SIG-M5 treated with dmso at 0.1 percent for 504 hours (cell line): ENCODE measurements around the gene C1QL4.
A peak's percentile ranks its signal among the peaks of the same experiment; 100 is the strongest.
"Not testable (repeated sequence)": the region's sequence is repeated elsewhere in the genome, so short reads cannot be mapped to it uniquely, and the experiment has no call there.

Experiments used
- DNase-seq: peaks from one replicate; lab custom pipeline; 2025; ENCODE audit not compliant: unreplicated experiment; lab: John Stamatoyannopoulos, UW

C1QL4 gene

GRCh38 chr12:49334681-49335080, 2.3 kb downstream of the C1QL4 start:
- DNase-seq: no peak

GRCh38 chr12:49334226-49334625, 2.8 kb downstream of the C1QL4 start:
- DNase-seq: no peak

- not testable (repeated sequence) for DNase-seq
These were observed 3.2 kb downstream of the C1QL4 start for GRCh38 chr12:49333778-49334177.

DNA sequence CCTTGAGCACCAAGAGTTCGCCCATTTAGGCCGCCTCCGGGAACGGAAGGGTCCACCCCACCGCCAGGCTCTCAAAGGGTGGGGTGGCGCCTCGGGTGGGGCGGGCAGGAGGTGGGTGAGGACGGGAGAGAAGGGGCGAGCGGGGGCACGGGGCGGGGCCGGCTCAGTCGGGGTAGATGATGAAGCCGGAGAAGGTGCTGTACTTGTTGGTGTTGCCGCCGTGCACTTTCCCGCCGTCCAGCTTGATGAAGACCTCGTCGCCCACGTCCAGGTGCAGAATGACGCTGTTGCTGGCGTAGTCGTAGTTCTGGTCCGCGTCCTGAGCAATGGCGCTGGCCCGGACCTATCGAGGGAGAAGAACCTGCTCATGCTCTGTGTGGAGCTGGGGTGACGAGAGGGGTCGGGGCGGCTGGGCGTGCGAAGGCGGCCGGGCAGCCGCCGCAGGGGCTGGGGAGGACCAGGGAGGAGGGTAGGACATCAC, 4.1 kb downstream of the C1QL4 start:
- DNase-seq: no peak

GRCh38 chr12:49332441-49332861, 4.5 kb downstream of the C1QL4 start:
- DNase-seq: no peak

- peak; percentile 43 for DNase-seq
These were observed 5.4 kb downstream of the C1QL4 start for GRCh38 chr12:49331380-49332222.

DNA sequence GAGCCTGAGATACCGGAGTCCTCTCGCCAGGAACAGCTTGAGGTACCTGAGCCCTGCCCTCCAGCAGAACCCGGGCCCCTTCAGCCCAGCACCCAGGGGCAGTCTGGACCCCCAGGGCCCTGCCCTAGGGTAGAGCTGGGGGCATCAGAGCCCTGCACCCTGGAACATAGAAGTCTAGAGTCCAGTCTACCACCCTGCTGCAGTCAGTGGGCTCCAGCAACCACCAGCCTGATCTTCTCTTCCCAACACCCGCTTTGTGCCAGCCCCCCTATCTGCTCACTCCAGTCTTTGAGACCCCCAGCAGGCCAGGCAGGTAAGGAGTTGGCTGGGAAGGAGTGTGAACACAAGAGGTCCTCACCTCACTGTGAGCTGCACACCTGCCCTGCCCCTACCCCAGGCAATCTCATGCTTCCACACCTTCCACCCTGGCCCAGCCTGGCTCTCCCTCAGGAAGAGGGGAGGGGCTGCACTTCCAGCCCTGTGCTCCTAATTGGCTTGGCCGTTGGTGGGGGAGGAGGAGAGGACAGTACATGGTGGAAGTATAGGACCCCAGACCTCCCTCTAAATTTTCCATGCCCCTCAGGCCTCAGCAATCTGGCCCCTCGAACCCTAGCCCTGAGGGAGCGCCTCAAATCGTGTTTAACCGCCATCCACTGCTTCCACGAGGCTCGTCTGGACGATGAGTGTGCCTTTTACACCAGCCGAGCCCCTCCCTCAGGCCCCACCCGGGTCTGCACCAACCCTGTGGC, 6.2 kb downstream of the C1QL4 start:
- no peak for DNase-seq

GRCh38 chr12:49330032-49330619, 6.9 kb downstream of the C1QL4 start:
- no peak for DNase-seq

DNA sequence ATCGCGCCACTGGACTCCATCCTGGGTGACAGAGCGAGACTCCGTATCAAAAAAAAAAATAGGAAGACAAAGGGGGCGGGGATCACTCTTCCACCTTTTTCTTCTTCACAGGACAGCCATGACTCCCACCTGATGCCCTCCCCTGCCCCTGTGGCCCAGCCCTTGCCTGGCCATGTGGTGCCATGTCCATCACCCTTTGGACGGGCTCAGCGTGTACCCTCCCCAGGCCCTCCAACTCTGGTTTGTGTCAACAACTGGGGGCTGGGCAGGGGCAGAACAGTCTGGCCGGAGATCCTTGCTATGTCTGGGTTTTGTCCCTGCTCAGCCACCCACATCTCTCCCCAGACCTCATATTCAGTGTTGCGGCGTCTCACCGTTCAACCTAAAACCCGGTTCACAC, 8.2 kb downstream of the C1QL4 start:
- no peak for DNase-seq

GRCh38 chr12:49327887-49328286, 9.1 kb downstream of the C1QL4 start:
- no peak for DNase-seq

DNA sequence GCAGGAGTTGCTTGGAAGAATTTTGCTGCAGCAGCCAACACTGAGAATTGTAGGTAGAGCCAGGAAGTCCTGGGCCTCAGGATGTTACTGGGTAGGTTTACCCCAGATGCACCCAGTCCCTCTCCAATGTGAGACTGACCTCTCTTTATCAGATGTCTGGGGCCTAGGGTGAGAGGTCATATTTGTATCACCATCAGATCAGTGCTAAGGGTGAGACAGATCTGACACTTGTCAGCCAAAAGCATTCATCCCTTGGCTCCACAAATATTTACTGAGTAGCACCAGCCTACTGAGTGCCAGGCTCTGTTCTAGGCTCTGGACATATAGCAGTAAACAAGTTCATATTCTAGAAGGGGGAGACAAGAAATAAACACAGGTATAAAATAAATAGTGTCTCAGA, 9.6 kb downstream of the C1QL4 start:
- no peak for DNase-seq

DNA sequence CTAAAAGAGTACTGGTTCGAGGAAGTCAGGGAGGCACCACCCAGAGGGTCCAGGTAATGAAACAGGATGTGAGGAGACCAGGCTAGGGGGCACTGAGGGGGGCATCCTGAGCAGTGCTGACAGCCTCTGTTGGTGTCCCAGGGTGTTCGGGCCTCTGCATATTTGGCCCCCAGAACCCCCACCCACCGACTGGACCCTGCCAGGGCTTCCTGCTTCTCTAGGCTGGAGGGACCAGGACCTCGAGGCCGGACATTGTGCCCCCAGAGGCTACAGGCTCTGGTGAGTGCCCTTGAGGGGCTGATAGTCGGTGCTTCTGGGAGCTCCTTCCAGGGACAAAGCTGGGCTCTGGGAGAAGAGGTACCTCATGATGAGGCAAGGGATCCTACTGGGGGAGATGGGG, 11.4 kb downstream of the C1QL4 start:
- DNase-seq: no peak

DNA sequence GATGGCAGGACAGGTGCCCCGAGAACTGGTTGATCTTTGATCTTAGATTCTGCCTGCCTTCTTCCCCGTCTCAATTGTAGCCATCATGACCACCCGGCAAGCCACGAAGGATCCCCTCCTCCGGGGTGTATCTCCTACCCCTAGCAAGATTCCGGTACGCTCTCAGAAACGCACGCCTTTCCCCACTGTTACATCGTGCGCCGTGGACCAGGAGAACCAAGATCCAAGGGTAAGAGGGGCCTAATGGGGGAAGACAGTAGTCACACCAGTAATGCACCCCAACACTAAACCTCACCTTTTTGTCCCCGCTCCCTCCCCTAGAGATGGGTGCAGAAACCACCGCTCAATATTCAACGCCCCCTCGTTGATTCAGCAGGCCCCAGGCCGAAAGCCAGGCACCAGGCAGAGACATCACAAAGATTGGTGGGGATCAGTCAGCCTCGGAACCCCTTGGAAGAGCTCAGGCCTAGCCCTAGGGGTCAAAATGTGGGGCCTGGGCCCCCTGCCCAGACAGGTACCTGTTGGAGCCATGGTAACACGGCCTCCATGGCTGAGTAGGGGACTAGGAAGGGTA, 13.4 kb downstream of the C1QL4 start:
- no peak for DNase-seq

DNA sequence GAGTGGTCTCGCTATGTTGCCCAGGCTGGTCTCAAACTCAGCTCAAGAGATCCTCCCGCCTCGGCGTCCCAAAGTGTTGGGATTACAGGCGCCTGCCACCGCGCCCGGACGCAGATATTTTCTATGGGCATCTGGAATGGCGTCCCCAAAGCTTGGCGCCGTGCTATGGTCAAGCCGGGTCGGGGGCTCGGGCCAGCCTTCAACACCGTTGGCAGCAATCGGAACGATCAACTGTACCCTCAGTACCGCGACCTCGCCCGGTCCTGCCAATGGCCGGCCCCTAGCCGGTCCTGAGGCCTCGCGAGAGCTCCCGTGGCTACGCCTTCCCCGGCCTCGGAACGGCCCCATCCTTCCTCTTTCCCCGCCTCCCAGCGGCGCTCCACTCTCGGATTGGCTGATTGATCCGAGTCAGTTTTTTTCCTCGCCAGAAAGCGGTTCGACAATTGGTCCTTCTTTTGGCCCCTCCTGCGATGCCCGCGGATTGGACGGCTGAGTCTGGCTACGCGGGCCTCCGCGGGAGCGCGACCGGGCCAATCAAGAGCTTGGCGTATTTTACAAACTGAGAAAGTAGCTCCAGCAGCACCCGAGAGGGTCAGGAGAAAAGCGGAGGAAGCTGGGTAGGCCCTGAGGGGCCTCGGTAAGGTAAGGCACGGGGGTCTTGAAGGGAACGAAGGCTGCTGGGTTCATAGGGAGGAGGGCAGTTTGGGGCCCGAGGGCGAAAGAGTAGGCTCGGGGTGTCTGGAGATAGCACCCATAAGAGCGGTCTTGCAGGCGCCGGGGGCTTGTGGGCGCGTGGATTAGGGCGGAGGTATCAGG, 14.1 kb downstream of the C1QL4 start, which contains the start of gene TROAP:
TSS of gene TROAP (plus strand) at position 548 of the 816 bp plus-strand sequence. CDS start 354 bp downstream, outside the sequence.
- DNase-seq: peak; percentile 98

- DNase-seq: no peak
These were observed 14.7 kb downstream of the C1QL4 start for GRCh38 chr12:49322367-49322707.

GRCh38 chr12:49320411-49321103, 16.4 kb downstream of the C1QL4 start:
- DNase-seq: not testable (repeated sequence)

GRCh38 chr12:49317118-49317517, 19.9 kb downstream of the C1QL4 start:
- DNase-seq: not testable (repeated sequence)

GRCh38 chr12:49314811-49315210, 22.2 kb downstream of the C1QL4 start:
- DNase-seq: no peak

- DNase-seq: not testable (repeated sequence)
These were observed 26.5 kb downstream of the C1QL4 start for GRCh38 chr12:49310451-49311000.

- DNase-seq: no peak
These were observed 27.6 kb downstream of the C1QL4 start for GRCh38 chr12:49309386-49309785.
